Esophagus muscularis mucosa (tissue), 3 donors: Measurements from ENCODE around the gene CRISP3.

Source experiments
- CTCF ChIP-seq, 3 experiments: fragments of 200-600 bp in 2 of 3; fragments of 450-650 bp in 1 of 3; sonication (generic) in 2 of 3; IDR thresholded peaks; one replicate each; pipeline ENCODE4 v1.5.1; 2017 to 2019; ENCODE audit warnings: antibody characterized with exemption in 3 of 3, mild to moderate bottlenecking in 2 of 3, moderate library complexity in 1 of 3
- POLR2A ChIP-seq: fragments of 450-650 bp; IDR thresholded peaks from one replicate; pipeline ENCODE4 v1.6.1; 2017; ENCODE audit warnings: antibody characterized with exemption, moderate library complexity, mild to moderate bottlenecking, low read depth

DNA sequence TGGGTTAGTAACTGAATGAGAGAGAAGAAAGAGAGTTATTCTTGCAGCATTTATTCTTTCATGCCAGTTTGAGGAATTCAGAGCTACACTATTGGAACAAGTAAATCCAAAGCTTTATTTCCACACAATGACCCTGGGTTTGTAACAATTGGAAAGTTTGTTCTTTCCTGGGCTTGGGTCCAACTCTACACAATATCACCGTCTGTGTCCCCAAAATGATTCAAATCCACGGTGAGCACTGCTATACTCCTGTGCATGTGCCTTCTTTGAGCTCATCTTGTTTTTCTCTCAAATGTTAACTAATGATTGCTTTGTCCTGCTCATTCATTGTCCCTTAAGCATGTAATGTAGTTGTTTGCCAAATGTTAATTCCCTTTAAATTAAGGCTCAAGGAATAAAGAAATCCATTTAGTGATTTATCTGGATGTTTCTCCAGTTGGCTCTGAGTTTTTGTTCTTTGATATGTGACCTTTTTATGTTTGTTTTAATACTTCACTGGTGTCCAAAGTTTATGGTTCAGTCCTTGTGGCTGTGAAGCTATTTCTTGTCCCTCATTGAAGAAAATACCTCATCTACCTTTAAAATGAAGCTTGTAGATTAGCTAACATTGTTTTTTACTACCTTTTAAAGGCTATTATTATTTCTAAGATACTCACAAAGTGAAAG, 20.5 kb upstream of the CRISP3 start:
- TF ChIP-seq CTCF (IDR thresholded peaks at IDR 0.05): no peak
- TF ChIP-seq POLR2A: no peak
